ENCODE data around the gene RERG. TPM values are rescaled to one million over a fixed set of nuclear protein-coding genes. Genes with fewer than 3 reads are reported as not detected.

The RERG gene
- total RNA-seq, 2 donors from 2014 or later: not detected

DNA sequence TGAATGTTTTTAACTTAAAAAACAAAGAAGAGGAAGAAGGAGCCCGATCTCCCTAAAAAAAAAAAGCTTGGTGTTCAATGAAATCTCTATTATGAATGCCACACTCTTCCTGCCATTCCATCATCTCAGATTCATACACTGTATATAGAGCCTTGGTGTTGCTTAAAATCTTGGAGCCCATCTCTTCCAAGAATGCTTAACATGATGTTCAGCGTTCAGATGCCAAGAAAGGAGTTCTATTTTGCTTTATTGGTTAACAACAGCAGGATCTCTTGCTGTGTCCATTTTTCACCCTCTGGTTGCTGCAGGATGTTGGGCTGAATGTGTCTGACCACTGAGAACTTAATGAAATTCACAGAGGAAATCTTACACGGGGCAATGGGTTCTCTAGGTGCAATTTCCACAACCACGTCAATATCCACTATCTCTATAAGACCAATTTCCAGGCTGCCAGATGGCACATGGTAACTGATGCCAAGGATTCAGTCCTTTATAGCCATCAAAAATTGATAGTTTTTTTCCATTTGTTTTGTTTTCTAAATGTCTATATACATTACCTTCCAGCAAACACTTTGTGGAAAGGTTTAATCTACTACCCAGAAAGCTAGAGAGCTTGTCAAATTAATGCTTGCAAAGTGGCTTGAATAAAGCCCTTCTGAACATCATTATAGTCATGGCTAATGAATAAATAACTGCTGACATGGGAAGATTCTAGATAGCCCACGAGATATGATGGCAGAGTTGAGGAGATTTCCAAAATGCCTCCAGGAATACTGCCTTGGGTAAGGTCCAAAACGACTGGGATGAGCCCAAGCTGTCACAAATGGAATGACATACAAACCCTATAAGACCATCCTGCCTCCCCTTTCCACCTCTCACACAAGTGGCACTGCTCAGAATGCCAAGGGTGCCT is 26.5 kb downstream of the RERG start:
- no peaks in the 10 kb centered on the region for H3K4me1 Mint-ChIP-seq

DNA sequence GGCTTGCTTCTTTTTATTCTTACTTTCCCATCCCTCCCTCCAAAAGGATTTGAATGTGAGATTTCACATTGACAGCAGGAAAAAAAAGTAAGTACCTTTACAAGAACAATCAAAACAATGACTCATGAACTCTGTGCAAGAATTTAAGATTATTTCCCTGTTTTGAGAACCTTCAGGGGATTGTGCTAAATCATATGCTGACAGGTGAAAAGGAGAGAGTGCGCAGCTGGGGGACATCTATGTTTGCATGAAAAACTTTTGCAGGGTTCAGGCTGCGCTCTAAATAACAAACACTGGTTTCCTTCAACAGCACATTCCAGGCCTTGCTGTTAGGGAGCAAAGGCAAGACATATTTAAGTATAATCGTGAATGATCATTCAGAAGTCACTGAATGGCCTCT is 27.3 kb downstream of the RERG start:
- peaks cover 3% of the 10 kb centered on the region for H3K36me3 Mint-ChIP-seq (ENCODE audit: low read depth)
- no peaks in the 10 kb centered on the region for H3K4me1 Mint-ChIP-seq
- peaks cover 50% of the 10 kb centered on the region for H3K27me3 Mint-ChIP-seq
- no peaks in the 10 kb centered on the region for H3K9me3 ChIP-seq (ENCODE audit: control insufficient read depth, low read length, poor library complexity, severe bottlenecking)
- no peak for ATAC-seq
- no peak overlapping the region for H3K27ac Mint-ChIP-seq
- DNase-seq: no peak
- H3K4me3 Mint-ChIP-seq: no peak overlapping the region

More for the DNA sequence above, 26.5 kb downstream of the RERG start:
- Mint-ChIP-seq H3K36me3 (ENCODE audit: low read depth) (peaks cover 3% of the 10 kb centered on the region), H3K27ac (no peak overlapping the region), H3K27me3 (peaks cover 56% of the 10 kb centered on the region), H3K4me3 (no peak overlapping the region)
- ATAC-seq (no peak), DNase-seq (no peak)
- no peaks in the 10 kb centered on the region for H3K9me3 ChIP-seq (ENCODE audit: control insufficient read depth, low read length, poor library complexity, severe bottlenecking)

DNA sequence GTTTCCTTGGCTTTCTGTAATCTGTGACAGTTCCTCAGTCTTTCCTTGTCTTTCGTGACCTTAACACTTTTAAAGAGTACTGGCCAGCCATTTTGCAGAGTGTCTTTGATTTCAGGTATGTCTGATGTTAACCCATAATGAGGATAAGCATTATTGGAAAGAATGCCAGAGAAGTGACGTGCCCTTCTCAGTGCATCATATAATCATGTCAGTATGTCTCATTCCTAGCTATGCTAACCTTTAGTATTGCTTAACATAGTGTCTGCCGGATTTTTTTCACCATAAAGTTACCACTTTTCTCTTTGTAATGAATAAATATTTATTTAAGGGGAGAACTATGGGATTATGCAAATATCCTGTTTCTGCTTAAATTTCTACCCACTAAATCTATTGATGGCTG is 28.5 kb downstream of the RERG start:
- Mint-ChIP-seq H3K27me3 (peaks cover 47% of the 10 kb centered on the region), H3K4me1 (no peaks in the 10 kb centered on the region), H3K36me3 (ENCODE audit: low read depth) (peaks cover 3% of the 10 kb centered on the region), H3K4me3 (no peak overlapping the region), H3K27ac (no peak overlapping the region)
- ATAC-seq (no peak), DNase-seq (no peak)
- H3K9me3 ChIP-seq (ENCODE audit: control insufficient read depth, low read length, poor library complexity, severe bottlenecking): no peaks in the 10 kb centered on the region

DNA sequence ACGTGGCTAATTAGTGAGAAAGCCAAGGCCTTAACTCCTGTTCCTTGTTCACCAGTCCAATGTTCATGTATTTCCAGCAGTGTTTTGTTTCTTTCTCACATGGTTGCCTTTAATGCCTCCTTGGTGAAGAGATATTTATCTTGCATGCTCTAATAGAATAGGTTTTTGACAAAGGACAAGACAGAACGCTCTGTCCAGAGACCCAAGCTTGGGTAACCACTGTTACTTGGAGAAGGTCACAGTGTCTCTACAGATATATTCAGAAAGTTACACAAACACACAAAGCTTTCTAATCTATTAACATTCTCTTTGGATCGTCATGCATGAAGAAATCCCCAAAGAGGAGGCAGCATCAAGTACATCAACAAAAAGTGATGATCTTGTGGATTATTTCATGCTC is 33.1 kb downstream of the RERG start:
- Mint-ChIP-seq H3K36me3 (ENCODE audit: low read depth) (peaks cover 3% of the 10 kb centered on the region), H3K4me3 (no peak overlapping the region), H3K27me3 (peaks cover 28% of the 10 kb centered on the region), H3K27ac (no peak overlapping the region), H3K4me1 (no peaks in the 10 kb centered on the region)
- ATAC-seq (no peak), DNase-seq (no peak)
- no peaks in the 10 kb centered on the region for H3K9me3 ChIP-seq (ENCODE audit: control insufficient read depth, low read length, poor library complexity, severe bottlenecking)

DNA sequence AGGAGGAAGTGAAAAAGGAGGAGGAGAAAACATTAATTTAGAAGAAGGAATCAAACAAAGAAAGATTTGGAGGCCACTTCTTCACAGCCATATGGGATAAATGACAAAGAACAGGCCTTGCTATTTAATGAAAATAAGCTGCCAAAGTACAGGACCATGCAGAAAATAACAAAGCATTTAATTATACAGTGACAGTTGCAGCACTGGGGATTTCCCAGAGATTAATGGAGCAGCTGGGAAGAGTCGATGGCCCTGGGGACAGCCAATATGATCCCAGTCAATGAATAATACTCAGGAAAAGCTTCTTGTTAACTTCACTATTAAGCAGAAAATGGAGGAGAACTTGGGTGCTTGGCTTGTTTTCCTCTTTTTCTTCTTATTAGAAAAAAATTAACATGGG is 34.6 kb downstream of the RERG start:
- DNase-seq (no peak), ATAC-seq (no peak)
- Mint-ChIP-seq H3K4me3 (no peak overlapping the region), H3K4me1 (no peaks in the 10 kb centered on the region), H3K36me3 (ENCODE audit: low read depth) (peaks cover 2% of the 10 kb centered on the region), H3K27ac (no peak overlapping the region), H3K27me3 (peaks cover 22% of the 10 kb centered on the region)
- H3K9me3 ChIP-seq (ENCODE audit: control insufficient read depth, low read length, poor library complexity, severe bottlenecking): no peaks in the 10 kb centered on the region

DNA sequence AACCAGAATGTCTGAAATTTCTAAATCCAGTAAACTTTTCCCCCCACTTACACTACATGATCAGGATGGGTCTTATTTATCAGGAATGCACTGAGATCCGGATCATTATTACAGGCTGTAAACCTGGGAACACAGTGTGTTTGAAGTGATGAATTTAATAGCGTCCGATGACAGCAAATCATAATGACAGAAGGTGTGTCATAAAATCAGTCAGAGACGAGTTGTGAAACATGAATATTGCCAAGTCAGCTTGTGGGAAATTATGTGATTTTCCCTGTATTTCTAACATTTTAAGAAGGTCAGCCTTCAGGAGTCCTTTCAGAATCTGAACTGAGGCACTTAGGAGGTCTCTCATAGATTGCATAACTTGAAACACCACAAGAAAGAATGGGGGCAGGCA is 36.7 kb downstream of the RERG start:
- Mint-ChIP-seq H3K36me3 (ENCODE audit: low read depth) (no peaks in the 10 kb centered on the region), H3K4me3 (no peak overlapping the region), H3K4me1 (no peaks in the 10 kb centered on the region), H3K27ac (no peak overlapping the region), H3K27me3 (peaks cover 21% of the 10 kb centered on the region)
- no peaks in the 10 kb centered on the region for H3K9me3 ChIP-seq (ENCODE audit: control insufficient read depth, low read length, poor library complexity, severe bottlenecking)
- ATAC-seq (no peak), DNase-seq (no peak)

DNA sequence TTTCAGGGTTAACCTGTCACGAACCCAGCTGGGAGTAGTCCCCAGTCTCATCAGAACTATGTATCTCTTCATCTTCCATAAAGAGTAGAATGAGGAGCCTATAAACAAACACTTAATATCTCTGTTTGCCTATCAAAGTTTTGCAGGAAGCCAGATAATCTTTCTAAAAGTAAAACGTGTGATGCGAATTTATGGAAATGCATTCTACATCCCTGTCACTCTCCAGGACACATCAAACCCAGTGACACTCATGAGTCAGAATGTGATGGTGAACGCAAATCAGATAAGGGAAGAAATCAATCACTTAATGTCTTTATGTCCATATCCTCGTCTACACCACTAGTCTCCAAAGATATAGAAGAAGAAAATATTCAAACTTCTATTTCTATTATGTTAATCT is 37.4 kb downstream of the RERG start:
- Mint-ChIP-seq H3K4me3 (no peak overlapping the region), H3K4me1 (no peaks in the 10 kb centered on the region), H3K36me3 (ENCODE audit: low read depth) (no peaks in the 10 kb centered on the region), H3K27ac (no peak overlapping the region), H3K27me3 (peaks cover 28% of the 10 kb centered on the region)
- ATAC-seq (no peak), DNase-seq (no peak)
- no peaks in the 10 kb centered on the region for H3K9me3 ChIP-seq (ENCODE audit: control insufficient read depth, low read length, poor library complexity, severe bottlenecking)

DNA sequence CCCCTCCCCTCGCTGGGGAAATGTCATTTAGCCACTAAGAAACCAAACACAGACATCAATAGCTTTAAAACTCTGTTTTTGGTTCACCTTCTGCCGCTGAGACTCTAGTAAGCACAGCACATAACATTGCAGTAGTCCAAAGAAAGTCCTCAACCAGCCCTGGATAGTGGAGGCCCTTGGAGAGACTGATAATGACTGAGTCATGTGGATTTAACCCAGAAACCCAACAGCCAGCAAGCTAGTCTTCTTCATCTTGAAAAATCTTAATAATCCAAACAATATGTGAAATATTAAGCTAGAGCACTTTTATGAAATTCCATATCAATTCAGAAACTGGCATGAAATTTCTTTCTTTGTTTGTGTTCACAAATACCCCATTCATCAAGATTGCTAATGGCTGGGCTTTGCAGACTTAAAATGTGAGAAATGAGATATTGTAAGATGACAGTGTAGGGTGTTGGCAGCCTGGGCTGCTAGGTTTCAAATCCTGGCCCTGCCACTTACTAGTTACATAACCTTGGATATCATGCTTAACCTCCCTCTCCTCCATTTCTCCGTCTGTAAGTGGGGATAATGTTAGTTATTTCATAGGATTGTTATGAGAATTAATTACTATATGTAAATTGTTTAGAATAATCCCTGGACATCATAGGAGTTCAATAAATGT is 40.1 kb downstream of the RERG start:
- Mint-ChIP-seq H3K27ac (no peak overlapping the region), H3K4me1 (no peaks in the 10 kb centered on the region), H3K27me3 (peaks cover 39% of the 10 kb centered on the region), H3K36me3 (ENCODE audit: low read depth) (no peaks in the 10 kb centered on the region), H3K4me3 (no peak overlapping the region)
- ATAC-seq (no peak), DNase-seq (no peak)
- no peaks in the 10 kb centered on the region for H3K9me3 ChIP-seq (ENCODE audit: control insufficient read depth, low read length, poor library complexity, severe bottlenecking)

DNA sequence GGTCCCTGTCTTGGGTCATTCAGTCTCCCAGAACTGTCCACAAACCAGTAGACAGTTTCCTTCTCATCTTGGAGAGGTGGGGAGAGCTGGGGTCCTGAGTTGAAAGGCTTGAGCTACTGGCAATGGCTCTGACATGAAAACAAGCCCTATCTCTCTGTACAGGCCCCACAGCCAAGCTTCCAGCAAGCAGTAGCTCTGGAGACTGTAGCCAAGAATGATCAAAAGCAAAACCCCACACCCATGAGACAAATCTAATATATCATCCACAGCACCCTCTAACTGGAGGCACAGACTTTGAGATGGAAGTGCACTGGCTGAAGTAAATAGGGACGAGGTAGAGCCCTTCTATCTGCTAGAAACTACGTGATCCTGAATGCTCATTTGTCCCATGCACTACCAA is 40.9 kb downstream of the RERG start:
- H3K9me3 ChIP-seq (ENCODE audit: control insufficient read depth, low read length, poor library complexity, severe bottlenecking): no peaks in the 10 kb centered on the region
- Mint-ChIP-seq H3K36me3 (ENCODE audit: low read depth) (no peaks in the 10 kb centered on the region), H3K27ac (no peak overlapping the region), H3K27me3 (peaks cover 45% of the 10 kb centered on the region), H3K4me3 (no peak overlapping the region), H3K4me1 (no peaks in the 10 kb centered on the region)
- DNase-seq (no peak), ATAC-seq (no peak)

DNA sequence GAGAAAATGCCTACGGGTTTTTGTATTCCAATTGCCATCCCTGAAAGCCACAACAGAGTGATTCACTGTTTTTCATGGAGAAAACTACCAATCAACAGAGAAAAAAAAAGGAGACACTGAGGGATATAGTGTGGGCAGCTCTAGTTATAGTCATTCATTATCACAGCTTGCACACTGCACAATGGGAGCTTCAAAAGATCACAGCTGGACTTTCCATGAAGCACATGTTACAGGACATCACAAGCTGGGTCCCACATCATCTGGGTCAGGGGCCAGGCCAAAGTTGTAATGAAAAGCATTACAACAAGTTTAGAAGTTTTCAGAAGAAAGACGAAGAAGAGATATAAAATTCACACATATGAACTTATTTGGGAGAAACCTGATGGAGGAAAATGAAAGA is 41.5 kb downstream of the RERG start:
- Mint-ChIP-seq H3K27me3 (peaks cover 39% of the 10 kb centered on the region), H3K27ac (no peak overlapping the region), H3K36me3 (ENCODE audit: low read depth) (no peaks in the 10 kb centered on the region), H3K4me3 (no peak overlapping the region), H3K4me1 (no peaks in the 10 kb centered on the region)
- ATAC-seq: no peak
- DNase-seq: no peak
- no peaks in the 10 kb centered on the region for H3K9me3 ChIP-seq (ENCODE audit: control insufficient read depth, low read length, poor library complexity, severe bottlenecking)

DNA sequence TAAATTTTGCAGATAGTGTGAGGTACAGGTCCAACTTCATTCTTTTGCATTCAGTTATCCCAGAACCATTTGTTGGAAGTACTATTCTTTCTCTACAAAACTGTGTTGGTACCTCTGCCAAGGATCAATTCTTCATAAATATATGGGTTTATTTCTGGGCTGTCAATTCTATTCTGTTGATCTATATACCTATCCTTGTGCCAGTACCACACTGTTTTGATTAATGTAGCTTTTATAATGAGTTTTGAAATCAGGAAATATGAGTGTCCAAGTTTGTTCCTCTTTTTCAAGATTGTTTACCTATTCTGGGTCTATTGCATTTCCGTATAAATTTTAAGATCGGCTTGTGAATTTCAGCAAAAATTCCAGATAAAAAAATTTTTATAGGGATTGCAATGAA is 48.1 kb downstream of the RERG start:
- no peak for ATAC-seq
- Mint-ChIP-seq H3K4me3 (no peak overlapping the region), H3K27ac (no peak overlapping the region)

DNA sequence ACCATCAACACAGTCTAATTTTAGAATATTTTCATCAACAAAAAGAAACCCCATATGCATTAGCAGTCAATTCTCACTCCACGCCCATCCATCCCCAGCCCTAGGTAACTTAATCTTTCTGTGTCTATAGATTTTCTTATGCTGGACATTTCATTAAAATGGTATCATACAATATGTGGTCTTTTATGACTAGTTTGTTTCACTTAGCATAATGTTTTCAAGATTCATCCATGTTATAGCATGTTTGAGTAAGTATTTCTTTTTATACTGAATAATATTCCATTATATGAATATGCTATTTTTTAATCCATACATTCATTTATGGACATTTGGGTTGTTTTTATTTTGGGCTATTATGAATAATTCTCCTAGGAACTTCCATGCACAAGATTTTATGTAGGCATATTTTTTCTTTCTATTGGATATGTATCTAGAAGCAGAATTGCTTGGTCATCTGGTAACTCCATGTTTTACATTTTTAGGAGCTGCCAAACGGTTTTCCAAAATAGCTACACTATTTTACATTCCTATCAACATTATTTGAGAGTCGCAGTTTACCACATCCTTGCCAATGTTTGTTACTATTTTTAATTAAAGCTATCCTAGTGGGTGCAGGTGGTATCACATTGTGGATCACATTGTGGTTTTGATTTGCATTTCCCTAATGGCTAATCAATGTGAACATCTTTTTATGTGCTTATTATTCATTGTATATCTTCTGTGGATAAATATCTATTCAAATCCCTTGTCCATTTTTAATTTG is 49.0 kb downstream of the RERG start:
- Mint-ChIP-seq H3K27me3 (peaks cover 34% of the 10 kb centered on the region), H3K36me3 (ENCODE audit: low read depth) (no peaks in the 10 kb centered on the region), H3K4me1 (no peaks in the 10 kb centered on the region), H3K27ac (no peak overlapping the region), H3K4me3 (no peak overlapping the region)
- ATAC-seq (no peak), DNase-seq (no peak)
- H3K9me3 ChIP-seq (ENCODE audit: control insufficient read depth, low read length, poor library complexity, severe bottlenecking): no peaks in the 10 kb centered on the region

More for the DNA sequence above, 48.1 kb downstream of the RERG start:
- no peaks in the 10 kb centered on the region for H3K9me3 ChIP-seq (ENCODE audit: control insufficient read depth, low read length, poor library complexity, severe bottlenecking)
- no peak for DNase-seq
- Mint-ChIP-seq H3K4me1 (no peaks in the 10 kb centered on the region), H3K27me3 (peaks cover 30% of the 10 kb centered on the region), H3K36me3 (ENCODE audit: low read depth) (no peaks in the 10 kb centered on the region)

DNA sequence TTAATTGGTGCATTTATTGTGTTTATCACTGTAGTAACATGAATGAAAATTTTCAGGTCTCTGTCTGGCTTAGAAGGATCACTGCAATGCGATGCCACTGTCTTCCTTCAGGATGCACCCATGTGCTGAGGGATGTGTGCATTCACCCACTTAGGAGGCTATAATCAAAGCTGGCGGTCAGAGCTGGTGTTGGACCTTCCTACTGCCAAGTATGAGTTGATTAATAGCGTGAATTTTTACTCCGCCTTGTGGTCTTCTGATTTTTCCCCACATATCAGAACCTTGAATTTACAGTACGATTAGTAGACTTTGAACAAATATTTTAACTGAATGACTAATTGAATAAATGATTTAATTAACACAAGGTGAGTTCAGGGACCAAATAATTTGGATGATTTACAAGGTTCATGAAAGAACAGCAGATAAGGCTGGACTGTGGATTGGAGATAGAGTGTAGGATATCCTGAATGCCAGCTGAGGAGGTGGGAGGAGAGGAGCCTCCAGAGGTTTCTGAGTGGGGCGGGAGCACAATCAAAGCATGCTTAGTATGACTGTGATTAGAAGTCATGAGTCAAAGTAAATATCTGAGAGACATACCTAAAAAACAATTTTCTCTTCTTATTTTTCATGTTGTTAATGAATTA is 50.1 kb downstream of the RERG start:
- no peaks in the 10 kb centered on the region for H3K9me3 ChIP-seq (ENCODE audit: control insufficient read depth, low read length, poor library complexity, severe bottlenecking)
- Mint-ChIP-seq H3K27me3 (peaks cover 30% of the 10 kb centered on the region), H3K4me3 (no peak overlapping the region), H3K4me1 (no peaks in the 10 kb centered on the region), H3K36me3 (ENCODE audit: low read depth) (no peaks in the 10 kb centered on the region), H3K27ac (no peak overlapping the region)
- ATAC-seq (no peak), DNase-seq (no peak)

Measured in T-helper 17 cell (primary cell).